Measurements from ENCODE around the gene TNFRSF12A.

GRCh38 chr16:3007059-3007956 lies 12.9 kb upstream of the TNFRSF12A start:
- no peak for TF ChIP-seq POLR2A (IDR thresholded peaks at IDR 0.05)
- TF ChIP-seq, protein P1, sequence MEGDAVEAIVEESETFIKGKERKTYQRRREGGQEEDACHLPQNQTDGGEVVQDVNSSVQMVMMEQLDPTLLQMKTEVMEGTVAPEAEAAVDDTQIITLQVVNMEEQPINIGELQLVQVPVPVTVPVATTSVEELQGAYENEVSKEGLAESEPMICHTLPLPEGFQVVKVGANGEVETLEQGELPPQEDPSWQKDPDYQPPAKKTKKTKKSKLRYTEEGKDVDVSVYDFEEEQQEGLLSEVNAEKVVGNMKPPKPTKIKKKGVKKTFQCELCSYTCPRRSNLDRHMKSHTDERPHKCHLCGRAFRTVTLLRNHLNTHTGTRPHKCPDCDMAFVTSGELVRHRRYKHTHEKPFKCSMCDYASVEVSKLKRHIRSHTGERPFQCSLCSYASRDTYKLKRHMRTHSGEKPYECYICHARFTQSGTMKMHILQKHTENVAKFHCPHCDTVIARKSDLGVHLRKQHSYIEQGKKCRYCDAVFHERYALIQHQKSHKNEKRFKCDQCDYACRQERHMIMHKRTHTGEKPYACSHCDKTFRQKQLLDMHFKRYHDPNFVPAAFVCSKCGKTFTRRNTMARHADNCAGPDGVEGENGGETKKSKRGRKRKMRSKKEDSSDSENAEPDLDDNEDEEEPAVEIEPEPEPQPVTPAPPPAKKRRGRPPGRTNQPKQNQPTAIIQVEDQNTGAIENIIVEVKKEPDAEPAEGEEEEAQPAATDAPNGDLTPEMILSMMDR (IDR thresholded peaks at IDR 0.05) = no peak
- TF ChIP-seq POLR2AphosphoS5 (IDR thresholded peaks at IDR 0.05) = no peak
